Right lobe of liver (tissue), 6 donors: ENCODE data around the gene AGTPBP1. TPM values are rescaled to one million over a fixed set of nuclear protein-coding genes. Genes with fewer than 3 reads are reported as not detected.

ENCODE experiments used
- ATAC-seq, 4 donors: fragments of 200-7000 bp; cut with Tn5 transposase; one replicate each; pipeline ENCODE4 v1.9.1; 2020; ENCODE audit warnings: mild to moderate bottlenecking in 4 of 4, moderate library complexity in 4 of 4
- DNase-seq, 3 donors: peaks; one replicate each; pipeline ENCODE4 v3.0.0-alpha.2; 2020
- H3K27ac ChIP-seq, 3 donors: fragments of 200-600 bp; one replicate each; pipeline ENCODE4 v1.8.0; 2022
- H3K27me3 ChIP-seq, 2 donors: fragments of 200-600 bp; one replicate each; pipeline ENCODE4 v1.8.0; 2022
- H3K36me3 ChIP-seq, 4 donors: fragments of 200-600 bp; sonication (generic) in 1 of 4; one replicate each; pipeline versions ENCODE4 v1.5.1 to v1.8.0; 2017 to 2022; ENCODE audit warnings: control low read depth in 1 of 4
- H3K4me1 ChIP-seq, 4 donors: fragments of 200-600 bp; sonication (generic) in 1 of 4; one replicate each; pipeline versions ENCODE4 v1.5.1 to v1.8.0; 2017 to 2022; ENCODE audit warnings: control low read depth in 1 of 4
- H3K4me3 ChIP-seq, 3 donors: fragments of 200-600 bp; one replicate each; pipeline ENCODE4 v1.8.0; 2022
- H3K9me3 ChIP-seq, 4 donors: fragments of 200-600 bp; sonication (generic) in 1 of 4; one replicate each; pipeline versions ENCODE4 v1.5.1 to v1.8.0; 2017 to 2022; ENCODE audit warnings: control low read depth in 1 of 4
- POLR2A ChIP-seq: fragments of 450-650 bp; IDR thresholded peaks from one replicate; pipeline ENCODE4 v1.6.1; 2017; ENCODE audit warnings: antibody characterized with exemption, mild to moderate bottlenecking
- WGBS: methylation state at CpG from one replicate; pipeline ENCODE4 v1.1.6; 2018; ENCODE audit warnings: low coverage, low lambda C conversion rate; ENCODE audit not compliant: insufficient coverage; ENCODE audit errors: missing lambda C conversion rate; 5-methylcytosine and 5-hydroxymethylcytosine counted together
- intact Hi-C, 2 donors: fragments of 100-400 bp; cut with DNase I; formaldehyde crosslinking; loops; one replicate each; pipeline versions ENCODE4 v1.11.2 to v1.14.1; 2022
- total RNA-seq, 6 experiments: library from RNA; depleted of rRNA in 2 of 6; stranded (reverse); fragments of >200 nt in 2 of 6; fragmentation: NEBNext Ultra II Directional in 3 of 6; extraction: Animal tissue kit (Norgen Biotek cat#: 25700) in 3 of 6; gene quantifications; one replicate each; pipeline versions ENCODE4 v1.1.0 to v1.2.4, GENCODE V29; 2016 to 2023
- TF ChIP-seq, protein P1 (sequence below), 4 donors: fragments of 200-600 bp in 3 of 4; fragments of 450-650 bp in 1 of 4; IDR thresholded peaks; one replicate each; pipeline versions ENCODE4 v1.5.1 to v1.8.0; 2016 to 2022; ENCODE audit warnings: antibody characterized with exemption in 4 of 4, mild to moderate bottlenecking in 2 of 4
- donor health status: DM: no; HTN: yes; CAD: no.
- donor health status: DM: no; HTN: no; CAD: no.
- donor health status: DM: no; HTN: no; CAD: no.
- donor health status: DM: no; HTN: yes; CAD: no.
- donor health status: DM: no; HTN: yes; CAD: no.

Gene AGTPBP1
- total RNA-seq, 6 experiments from 2014 or later, result 5.1 to 7.7 (median 6.5) TPM

DNA sequence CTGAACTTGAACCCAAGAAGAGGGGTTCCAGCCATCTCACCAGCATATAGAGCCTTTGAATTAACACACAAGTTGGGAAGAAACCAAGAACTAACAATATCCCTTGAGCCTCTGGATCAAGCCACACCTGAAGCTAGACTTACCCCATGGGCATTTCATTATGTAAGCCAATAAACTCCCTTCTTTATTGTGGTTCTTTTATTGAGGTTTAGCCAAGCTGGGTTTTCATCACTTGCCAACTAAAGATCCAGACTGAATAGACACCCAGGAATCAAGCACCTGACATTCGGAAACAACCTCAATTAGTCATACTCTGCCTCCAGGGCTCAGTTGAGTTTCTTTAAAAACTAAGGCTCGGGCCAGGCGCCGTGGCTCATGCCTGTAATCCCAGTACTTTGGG is 226.7 kb downstream of the AGTPBP1 start:
- H3K4me1 ChIP-seq, result no peaks in the 10 kb centered on the region
- intact Hi-C loops, result no loop called here
- 79% methylated on average over 4 of the region's 4 CpGs for WGBS

DNA sequence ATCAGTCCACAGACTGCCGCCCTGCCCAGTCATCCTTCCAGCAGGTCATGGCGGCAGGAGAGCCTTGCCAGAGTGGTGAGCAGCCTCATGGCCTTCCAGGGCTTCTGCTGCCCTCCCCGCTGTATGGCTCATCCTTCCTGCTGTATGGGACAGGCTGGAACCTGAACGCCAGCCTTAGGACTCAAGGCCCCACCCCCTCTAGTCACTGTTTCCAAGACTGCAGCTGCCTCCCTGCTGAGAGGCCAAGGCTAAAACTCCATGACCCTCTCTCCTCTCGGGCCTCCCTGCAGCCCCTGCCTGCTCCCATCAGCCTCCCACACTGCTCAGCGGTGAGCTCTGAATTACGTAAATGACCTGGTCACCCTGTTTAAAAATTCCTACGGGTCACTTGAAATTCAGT is 227.5 kb downstream of the AGTPBP1 start:
- 40% methylated on average over 2 of the region's 8 CpGs for WGBS
- no peak for TF ChIP-seq POLR2A
- TF ChIP-seq, protein P1, sequence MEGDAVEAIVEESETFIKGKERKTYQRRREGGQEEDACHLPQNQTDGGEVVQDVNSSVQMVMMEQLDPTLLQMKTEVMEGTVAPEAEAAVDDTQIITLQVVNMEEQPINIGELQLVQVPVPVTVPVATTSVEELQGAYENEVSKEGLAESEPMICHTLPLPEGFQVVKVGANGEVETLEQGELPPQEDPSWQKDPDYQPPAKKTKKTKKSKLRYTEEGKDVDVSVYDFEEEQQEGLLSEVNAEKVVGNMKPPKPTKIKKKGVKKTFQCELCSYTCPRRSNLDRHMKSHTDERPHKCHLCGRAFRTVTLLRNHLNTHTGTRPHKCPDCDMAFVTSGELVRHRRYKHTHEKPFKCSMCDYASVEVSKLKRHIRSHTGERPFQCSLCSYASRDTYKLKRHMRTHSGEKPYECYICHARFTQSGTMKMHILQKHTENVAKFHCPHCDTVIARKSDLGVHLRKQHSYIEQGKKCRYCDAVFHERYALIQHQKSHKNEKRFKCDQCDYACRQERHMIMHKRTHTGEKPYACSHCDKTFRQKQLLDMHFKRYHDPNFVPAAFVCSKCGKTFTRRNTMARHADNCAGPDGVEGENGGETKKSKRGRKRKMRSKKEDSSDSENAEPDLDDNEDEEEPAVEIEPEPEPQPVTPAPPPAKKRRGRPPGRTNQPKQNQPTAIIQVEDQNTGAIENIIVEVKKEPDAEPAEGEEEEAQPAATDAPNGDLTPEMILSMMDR (IDR thresholded peaks at IDR 0.05), result no peak

More for the DNA sequence above, 226.7 kb downstream of the AGTPBP1 start:
- no peaks in the 10 kb centered on the region for H3K9me3 ChIP-seq
- ATAC-seq (no peak), DNase-seq (no peak)
- no peak overlapping the region for H3K4me3 ChIP-seq
- H3K36me3 ChIP-seq, result no peaks in the 10 kb centered on the region
- TF ChIP-seq POLR2A, result no peak
- TF ChIP-seq, protein P1 (IDR thresholded peaks at IDR 0.05), result no peak
- H3K27me3 ChIP-seq, result no peaks in the 10 kb centered on the region
- no peak overlapping the region for H3K27ac ChIP-seq

GRCh38 chr9:85511746-85512145 is 230.0 kb downstream of the AGTPBP1 start:
- no peak overlapping the region for H3K4me3 ChIP-seq
- no peaks in the 10 kb centered on the region for H3K9me3 ChIP-seq
- H3K36me3 ChIP-seq, result no peaks in the 10 kb centered on the region
- no peaks in the 10 kb centered on the region for H3K4me1 ChIP-seq
- H3K27me3 ChIP-seq, result no peaks in the 10 kb centered on the region
- ATAC-seq (no peak), DNase-seq (no peak)
- no peak for TF ChIP-seq POLR2A
- TF ChIP-seq, protein P1 (IDR thresholded peaks at IDR 0.05), result no peak
- intact Hi-C loops, result no loop called here
- H3K27ac ChIP-seq, result no peak overlapping the region

More for the DNA sequence above, 227.5 kb downstream of the AGTPBP1 start:
- H3K27ac ChIP-seq, result no peak overlapping the region
- DNase-seq (no peak), ATAC-seq (no peak)
- H3K4me1 ChIP-seq, result no peaks in the 10 kb centered on the region
- no peaks in the 10 kb centered on the region for H3K36me3 ChIP-seq
- H3K4me3 ChIP-seq, result no peak overlapping the region
- no peaks in the 10 kb centered on the region for H3K27me3 ChIP-seq
- intact Hi-C loops, result no loop called here
- H3K9me3 ChIP-seq, result no peaks in the 10 kb centered on the region

GRCh38 chr9:85510830-85511504 is 230.8 kb downstream of the AGTPBP1 start:
- Histone ChIP-seq H3K9me3 (no peaks in the 10 kb centered on the region), H3K36me3 (no peaks in the 10 kb centered on the region), H3K27ac (no peak overlapping the region), H3K27me3 (no peaks in the 10 kb centered on the region), H3K4me3 (no peak overlapping the region), H3K4me1 (no peaks in the 10 kb centered on the region)
- ATAC-seq (no peak), DNase-seq (no peak)
- no peak for TF ChIP-seq POLR2A
- TF ChIP-seq, protein P1 (IDR thresholded peaks at IDR 0.05), result no peak
- intact Hi-C loops, result no loop called here
- 38% methylated on average over 5 of the region's 6 CpGs for WGBS
